GM12878 (cell line): ENCODE data around the gene CDCA3. TPM values are rescaled to one million over a fixed set of nuclear protein-coding genes. Genes with fewer than 3 reads are reported as not detected.

Experiments used
- ATAC-seq: fragments of 200-7000 bp; cut with Tn5 transposase; 3 replicates; pipeline ENCODE4 v1.9.1; 2020; ENCODE audit warnings: mild to moderate bottlenecking, moderate library complexity
- Bru-seq: library from RNA; stranded (reverse); fragments of 400-500 nt; gene quantifications from one replicate; lab custom pipeline; 2021; lab: Mats Ljungman, UMichigan
- BruChase-seq, 2 experiments: library from RNA; stranded (reverse); fragments of 400-500 nt; gene quantifications; one replicate each; lab custom pipeline; 2021; lab: Mats Ljungman, UMichigan
- BruUV-seq: library from RNA; stranded (reverse); fragments of 400-500 nt; replicated peaks from 2 replicates; lab custom pipeline; 2021; lab: Mats Ljungman, UMichigan
- CTCF ChIA-PET: fragments of 300-600 bp; sonication (Branson Sonifier 250); formaldehyde crosslinking; extraction: SDS; loops from one replicate; lab custom pipeline; 2021; ENCODE audit warnings: inconsistent platforms; lab: Yijun Ruan, JAX
- POLR2A ChIA-PET: fragments of 350-600 bp; formaldehyde crosslinking; extraction: SDS; loops from one replicate; lab custom pipeline; 2021; ENCODE audit warnings: inconsistent platforms; lab: Charles Lee
- RAD21 ChIA-PET: fragments of 300-600 bp; sonication (Branson Sonifier 250); formaldehyde crosslinking; loops from one replicate; lab custom pipeline; 2023; ENCODE audit warnings: antibody characterized with exemption; ENCODE audit not compliant: unreplicated experiment; lab: Charles Lee
- SMC1A ChIA-PET: fragments of 300-600 bp; sonication (Branson Sonifier 250); formaldehyde crosslinking; loops from one replicate; lab custom pipeline; 2023; ENCODE audit not compliant: unreplicated experiment, uncharacterized antibody; lab: Charles Lee
- DNase-seq: peaks from one replicate; pipeline ENCODE4 v3.0.0-alpha.2; 2011; ENCODE audit warnings: low read depth, low spot score
- FAIRE-seq: peaks from 3 replicates; lab custom pipeline; 2011; peaks lifted over from hg19 to GRCh38; lab: Jason Lieb, UNC
- H2AFZ ChIP-seq: 2 replicates; pipeline ENCODE4 v1.6.0; 2011; ENCODE audit warnings: low read depth, low read length, control low read depth; ENCODE audit not compliant: control insufficient read depth
- H3K27ac ChIP-seq: 2 replicates; pipeline ENCODE4 v1.5.1; 2011; ENCODE audit warnings: control low read depth; ENCODE audit not compliant: control insufficient read depth, insufficient read depth
- H3K27me3 ChIP-seq, 2 experiments: replicated peaks in 1 of 2; 2 replicates each; pipeline versions ENCODE4 v1.6.0 to v1.6.1; 2011; ENCODE audit warnings: low read length in 1 of 2; ENCODE audit not compliant: control insufficient read depth in 2 of 2, insufficient read depth in 2 of 2
- H3K36me3 ChIP-seq, 2 experiments: 2 replicates each; pipeline ENCODE4 v1.5.1; 2011; ENCODE audit warnings: low read length in 1 of 2; ENCODE audit not compliant: control insufficient read depth in 2 of 2, insufficient read depth in 2 of 2
- H3K4me1 ChIP-seq: 2 replicates; pipeline ENCODE4 v1.6.1; 2011; ENCODE audit warnings: mild to moderate bottlenecking, low read length, moderate library complexity, mixed read lengths; ENCODE audit not compliant: control insufficient read depth, insufficient read depth
- H3K4me2 ChIP-seq: 2 replicates; pipeline ENCODE4 v1.6.0; 2011; ENCODE audit warnings: control low read depth; ENCODE audit not compliant: control insufficient read depth, insufficient read depth
- H3K4me3 ChIP-seq: fragments of 200-600 bp; sonication (generic); 2 replicates; pipeline ENCODE4 v1.5.1; 2016
- H3K79me2 ChIP-seq: 2 replicates; pipeline ENCODE4 v1.6.0; 2011; ENCODE audit warnings: low read length; ENCODE audit not compliant: control insufficient read depth, insufficient read depth
- H3K9ac ChIP-seq: 2 replicates; pipeline ENCODE4 v1.8.0; 2011; ENCODE audit warnings: low read length, control low read depth, mixed read lengths; ENCODE audit not compliant: control insufficient read depth, insufficient read depth
- H3K9me3 ChIP-seq: replicated peaks from 3 replicates; pipeline ENCODE4 v1.5.1; 2011; ENCODE audit warnings: mild to moderate bottlenecking, low read length; ENCODE audit not compliant: control insufficient read depth, insufficient read depth
- H4K20me1 ChIP-seq: 2 replicates; pipeline ENCODE4 v1.6.0; 2011; ENCODE audit not compliant: control insufficient read depth, insufficient read depth
- ASH2L ChIP-seq: fragments of 300-600, 200-600 bp; sonication (generic); IDR thresholded peaks from 2 replicates; pipeline ENCODE4 v1.6.1; 2017; ENCODE audit warnings: low read depth, mild to moderate bottlenecking, borderline replicate concordance
- HSF1 ChIP-seq: fragments of 150-350 bp; IDR thresholded peaks from 2 replicates; pipeline ENCODE4 v1.6.1; 2014; ENCODE audit warnings: mild to moderate bottlenecking, low read depth, low read length
- MXI1 ChIP-seq: fragments of 150-350 bp; IDR thresholded peaks from 2 replicates; pipeline ENCODE4 v1.6.1; 2011; ENCODE audit warnings: low read depth, mild to moderate bottlenecking, inconsistent platforms, low read length, improper control_type of control experiment
- RAD51 ChIP-seq: fragments of 450-650 bp; IDR thresholded peaks from 2 replicates; pipeline ENCODE4 v1.6.1; 2016; ENCODE audit warnings: moderate library complexity, mild to moderate bottlenecking, inconsistent platforms
- RCOR1 ChIP-seq: conservative IDR thresholded peaks from 2 replicates; pipeline ENCODE4 v1.6.1; 2012; ENCODE audit warnings: low read depth, low read length, improper control_type of control experiment
- TBL1XR1 ChIP-seq: IDR thresholded peaks from 2 replicates; pipeline ENCODE4 v1.6.1; 2012; ENCODE audit warnings: low read depth, low read length, improper control_type of control experiment
- ZBTB33 ChIP-seq: fragments of 450-650 bp; IDR thresholded peaks from 2 replicates; pipeline ENCODE4 v1.6.1; 2017; ENCODE audit warnings: mild to moderate bottlenecking
- ZBTB4 ChIP-seq: fragments of 450-650 bp; formaldehyde crosslinking; IDR thresholded peaks from 2 replicates; pipeline ENCODE4 v1.4.0; 2022; ENCODE audit warnings: mild to moderate bottlenecking, moderate library complexity
- ZNF24 ChIP-seq: fragments of 450-650 bp; IDR thresholded peaks from 2 replicates; pipeline ENCODE4 v1.6.1; 2017; ENCODE audit warnings: antibody characterized with exemption, mild to moderate bottlenecking
- WGBS: methylation state at CpG from one replicate; pipeline ENCODE4 v1.1.6; 2016; ENCODE audit warnings: low lambda C conversion rate; ENCODE audit not compliant: insufficient replicate concordance, insufficient coverage; ENCODE audit errors: missing lambda C conversion rate; 5-methylcytosine and 5-hydroxymethylcytosine counted together
- in situ Hi-C: fragments of 300-500 bp; cut with MboI; formaldehyde crosslinking; loops from 9 replicates; pipeline ENCODE4 v1.14.3; 2018; ENCODE audit warnings: mixed read lengths
- intact Hi-C: fragments of 100-400 bp; cut with micrococcal nuclease; formaldehyde crosslinking; loops from one replicate; pipeline ENCODE4 v1.14.2; 2022; ENCODE audit not compliant: unreplicated experiment
- long read RNA-seq, 2 experiments: library from polyadenylated mRNA; unstranded; transcript quantifications; one replicate each; pipeline ENCODE4 v2.0.0, GENCODE V29; 2019 to 2020
- polyA minus RNA-seq, 3 experiments: library from RNA; depleted of rRNA, polyadenylated mRNA; stranded (reverse); fragments of >200 nt; gene quantifications; 2 replicates each; pipeline ENCODE4 v1.2.3, GENCODE V29; 2011
- polyA plus RNA-seq, 11 experiments: library from polyadenylated mRNA; depleted of rRNA in 4 of 11; unstranded in 6 of 11; stranded (reverse) in 5 of 11; fragments of >200 nt; fragmentation: Nextera tagmentation in 4 of 11; fragmentation: Illumina TruSeq in 1 of 11; extraction: Ambion mirVana in 4 of 11; extraction: Trizol in 1 of 11; gene quantifications; 1 replicate in 1 of 11; 2 replicates in 10 of 11; pipeline versions ENCODE4 v1.2.1 to v1.2.3, GENCODE V29; 2011 to 2016; ENCODE audit warnings: inconsistent platforms in 2 of 11, missing spikeins in 2 of 11, low read depth in 1 of 11
- total RNA-seq, 4 experiments: library from RNA; depleted of rRNA in 3 of 4; stranded (reverse); fragments of >200 nt in 3 of 4; fragmentation: Illumina TruSeq in 1 of 4; extraction: Trizol in 1 of 4; gene quantifications; 2 replicates each; pipeline versions ENCODE4 v1.2.1 to v1.2.3, GENCODE V29; 2013 to 2021

CDCA3 gene
- 43.5 and 44.8 TPM in 2 replicates for total RNA-seq (2013; cell fraction: nucleolus; rRNA removed)
- total RNA-seq (2014; rRNA removed) (112 and 117 TPM in 2 replicates), total RNA-seq (2014; rRNA removed; fragmentation: Illumina TruSeq; extraction: Trizol) (69.1 and 70.8 TPM in 2 replicates), total RNA-seq (2021) (68.6 and 72.7 TPM in 2 replicates), polyA plus RNA-seq (2011; rRNA removed) (70.1 and 82.6 TPM in 2 replicates), polyA plus RNA-seq (2014; fragmentation: Illumina TruSeq; extraction: Trizol) (103 and 113 TPM in 2 replicates), polyA plus RNA-seq (2014; fragmentation: Nextera tagmentation; extraction: Ambion mirVana) (10 to 100 TPM; 34.5 to 47.3 TPM), polyA plus RNA-seq (2014; rRNA removed) (138 and 148 TPM in 2 replicates), polyA plus RNA-seq (2016; fragmentation: Nextera tagmentation; extraction: Ambion mirVana) (100 to 1,000 TPM; 131 to 132 TPM), polyA minus RNA-seq (2011; rRNA and poly(A)+ RNA removed) (43.1 and 77.0 TPM in 2 replicates), Bru-seq, nascent RNA (percentile 74 among the genes with signal in this experiment), BruChase-seq, experiment 1, labeled RNA remaining after a 6-hour chase (percentile 68 among the genes with signal in this experiment), BruChase-seq, experiment 2, labeled RNA remaining after a 2-hour chase (percentile 71 among the genes with signal in this experiment)
- polyA plus RNA-seq (2011; ENCODE audit: low read depth), result 16.7 TPM
- polyA plus RNA-seq (2011; cell fraction: cytosol; rRNA removed), result 116 and 142 TPM in 2 replicates
- 188 and 221 TPM in 2 replicates for polyA plus RNA-seq (2011; cell fraction: nucleus; rRNA removed)
- polyA plus RNA-seq (2012), result 34.8 and 49.7 TPM in 2 replicates
- 37.1 and 52.8 TPM in 2 replicates for polyA minus RNA-seq (2011; cell fraction: cytosol; rRNA and poly(A)+ RNA removed)
- 58.0 and 75.9 TPM in 2 replicates for polyA minus RNA-seq (2011; cell fraction: nucleus; rRNA and poly(A)+ RNA removed)
- long read RNA-seq, experiment 1, transcript CDCA3-207 (6 exons, 1,943 nt), result major isoform, 48 of 62 reads
- long read RNA-seq, experiment 1, partial matches to known transcripts, result 3 of 62 reads
- long read RNA-seq, experiment 1, other reads (novel, unspliced or antisense), result 7 of 62 reads
- long read RNA-seq, experiment 2, transcript CDCA3-204 (5 exons, 1,327 nt), result minor isoform, 8 of 109 reads
- long read RNA-seq, experiment 2, transcript CDCA3-207 (6 exons, 1,943 nt), result major isoform, 75 of 109 reads
- long read RNA-seq, experiment 2, partial matches to known transcripts, result 8 of 109 reads
- long read RNA-seq, experiment 2, other reads (novel, unspliced or antisense), result 13 of 109 reads

GRCh38 chr12:6851153-6851920, at the start of gene CDCA3:
Gene CDCA3, minus strand, starts transcription at chr12:6851286. Its CDS starts 334 bp downstream, at chr12:6850952.
- SMC1A ChIA-PET, result interaction anchor here (0.6 to 5.0 kb wide), 18 partner anchors 11 to 407 kb away, joined by 3 to 42 read pairs (median 6); partner anchors contain the start of genes CD27, COPS7A, GNB3 and MLF2
- H3K4me3 ChIP-seq, result peak within 1 kb of the TSS; percentile 60
- H2AFZ ChIP-seq, result peak within 1 kb of the TSS; percentile 97
- peak within 1 kb of the TSS; percentile 71 for H3K9ac ChIP-seq
- intact Hi-C loops, result loop anchor here (5.0 kb wide), 1 partner anchor 164 kb away; the partner anchor contains the start of gene ZNF384
- in situ Hi-C loops, result no loop called here
- peak within 1 kb of the TSS; percentile 96 for H3K4me2 ChIP-seq
- POLR2A ChIA-PET, result interaction anchor here (0.6 to 8.9 kb wide), 37 partner anchors 9 to 257 kb away, joined by 3 to 84 read pairs (median 4); partner anchors contain the start of genes C12orf57, C1RL, COPS7A and LAG3
- RAD21 ChIA-PET, result interaction anchor here (0.6 to 5.6 kb wide), 24 partner anchors 9 to 319 kb away, joined by 3 to 42 read pairs (median 4); partner anchors contain the start of genes C12orf57, COPS7A, LPAR5 and MLF2
- ATAC-seq, result peak; percentile 81
- H3K36me3 ChIP-seq, result peaks cover 6 to 15% of the 10 kb centered on the region in 2 experiments
- under 1% methylated on average over 37 of the region's 37 CpGs for WGBS
- peak within 1 kb of the TSS; percentile 84 for H3K27ac ChIP-seq
- no peaks in the 10 kb centered on the region for H4K20me1 ChIP-seq
- peaks cover 28% of the 10 kb centered on the region for H3K4me1 ChIP-seq
- peak; percentile 99 for DNase-seq
- peaks cover 41% of the 10 kb centered on the region for H3K79me2 ChIP-seq
- CTCF ChIA-PET, result interaction anchor here (0.9 to 9.9 kb wide), 16 partner anchors 17 to 314 kb away, joined by 3 to 173 read pairs (median 4); partner anchors contain the start of genes C1RL, COPS7A, MLF2 and PTPN6
- no peaks in the 10 kb centered on the region for H3K27me3 ChIP-seq
- BruUV-seq, result no TSS peak
- H3K9me3 ChIP-seq, result no peaks in the 10 kb centered on the region
- peak; percentile 99 for FAIRE-seq
- no peak for TF ChIP-seq ZBTB4 (CRISPR knock-in tag)
- peak; percentile 52; the same call in 1 of the 2 replicates for TF ChIP-seq MXI1
- TF ChIP-seq ZBTB33, result no peak
- no peak for TF ChIP-seq RCOR1
- TF ChIP-seq ZNF24, result no peak
- no peak for TF ChIP-seq ASH2L
- 0 out of 2 replicates have a peak, but pooled peaks have one; percentile 11 for TF ChIP-seq TBL1XR1
- no peak for TF ChIP-seq RAD51
- no peak for TF ChIP-seq HSF1
